Occipital lobe (tissue), 2 donors: ENCODE results near the gene PTCH2. TPM values are rescaled to one million over a fixed set of nuclear protein-coding genes. Genes with fewer than 3 reads are reported as not detected.
"Not testable (repeated sequence)": the region's sequence is repeated elsewhere in the genome, so short reads cannot be mapped to it uniquely, and the experiment has no call there.

Experiments
- DNase-seq: peaks from one replicate; lab custom pipeline; 2025; lab: John Stamatoyannopoulos, UW
- total RNA-seq: library from RNA; depleted of rRNA; stranded (reverse); fragments of >200 nt; gene quantifications from one replicate; pipeline ENCODE4 v1.2.3, GENCODE V29; 2014

The PTCH2 gene
- total RNA-seq, 1 donor from 2014 or later, result 1.4 TPM

DNA sequence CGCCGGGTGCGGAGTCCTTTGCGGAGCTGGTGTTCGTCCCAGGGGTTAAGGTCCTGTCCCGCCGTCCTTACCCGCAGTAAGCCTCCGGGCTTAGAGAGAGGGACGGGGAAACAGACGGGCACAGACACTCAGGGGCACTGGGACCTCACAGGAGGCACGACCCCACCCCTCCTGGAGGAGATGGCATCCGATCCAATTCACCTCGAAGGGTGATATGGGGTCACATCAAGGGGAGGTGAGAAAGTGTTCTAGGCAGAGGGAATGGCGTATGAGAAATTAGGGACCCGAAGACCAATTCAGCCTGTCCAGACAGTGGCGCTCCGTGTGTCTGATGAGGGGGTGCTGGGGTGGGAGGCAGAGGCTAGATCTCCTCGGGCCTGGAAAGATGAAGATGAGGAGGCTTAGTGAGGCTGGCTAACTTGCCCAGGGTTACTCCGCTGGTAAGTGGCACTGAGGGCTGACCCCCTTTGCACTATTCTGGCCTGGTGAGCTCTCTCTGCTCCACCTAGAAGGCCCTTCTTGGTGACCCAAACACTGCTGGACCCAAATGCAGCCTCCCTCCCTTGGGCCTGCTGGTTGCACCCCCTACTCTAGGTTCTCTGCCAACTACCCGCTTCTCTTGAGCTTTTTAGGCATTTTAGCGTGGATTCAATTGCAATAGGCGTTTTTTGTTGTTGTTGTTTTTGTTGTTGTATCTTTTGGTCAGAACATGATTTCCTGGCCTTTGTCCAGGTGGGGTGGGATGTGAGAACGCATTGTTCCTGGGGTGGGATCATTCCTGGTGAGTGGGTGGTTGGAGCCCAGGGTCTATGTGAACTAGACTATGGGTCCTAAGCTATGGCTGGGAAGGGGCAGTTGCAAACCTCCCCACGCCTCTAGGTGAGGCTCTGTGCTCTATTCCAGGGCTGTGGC is 22.5 kb downstream of the PTCH2 start:
- no peak for DNase-seq

DNA sequence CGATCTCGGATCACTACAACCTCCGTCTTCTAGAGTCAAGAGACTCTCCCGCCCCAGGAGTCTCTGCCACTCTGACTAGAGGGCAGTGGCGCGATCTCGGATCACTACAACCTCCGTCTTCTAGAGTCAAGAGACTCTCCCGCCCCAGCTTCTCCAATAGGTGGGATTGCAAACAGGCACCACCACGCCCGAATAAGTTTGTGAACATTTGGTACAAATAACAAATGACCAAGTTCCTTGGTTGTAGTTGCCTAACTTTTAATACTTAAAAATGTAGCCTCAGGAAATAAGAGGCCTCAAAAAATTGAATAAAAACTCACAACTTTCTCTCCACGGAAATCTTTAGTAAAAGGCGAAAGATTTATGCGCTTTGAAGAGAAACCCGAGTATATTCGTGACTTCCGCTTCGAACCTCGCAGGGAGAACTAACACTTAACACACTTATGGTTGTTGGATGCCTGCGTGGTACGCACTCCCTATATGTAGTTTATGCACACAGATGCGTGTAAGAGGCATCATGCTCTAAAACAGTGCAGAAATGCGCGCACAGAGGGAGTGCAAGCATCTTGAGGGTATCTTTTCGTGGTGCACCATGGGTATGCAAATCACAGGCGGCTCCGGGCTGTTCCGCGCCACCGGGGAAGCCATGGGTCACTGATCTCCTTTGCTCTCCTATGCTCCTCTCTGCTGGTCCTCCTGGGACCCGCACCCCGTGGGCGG is 23.3 kb downstream of the PTCH2 start:
- peak; percentile 66 for DNase-seq

DNA sequence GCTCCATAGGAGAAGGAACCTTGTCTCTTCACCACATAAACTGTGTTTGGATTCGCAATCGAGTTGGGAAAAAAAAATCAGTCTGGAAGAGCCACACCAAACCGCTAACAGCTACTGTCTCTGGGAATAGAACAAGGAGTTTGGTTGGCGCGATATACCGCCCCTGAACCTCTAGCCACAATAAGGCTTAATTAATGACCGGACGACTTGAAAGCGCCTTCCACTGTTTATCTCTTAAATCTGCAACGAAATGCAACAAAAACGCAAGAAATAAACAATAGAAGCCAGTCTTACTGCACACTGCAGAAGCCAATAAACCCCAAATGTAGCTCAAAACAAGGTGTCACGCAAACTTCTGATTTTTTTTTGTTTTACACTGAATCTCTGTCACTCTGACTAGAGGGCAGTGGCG is 23.9 kb downstream of the PTCH2 start:
- DNase-seq, result no peak

DNA sequence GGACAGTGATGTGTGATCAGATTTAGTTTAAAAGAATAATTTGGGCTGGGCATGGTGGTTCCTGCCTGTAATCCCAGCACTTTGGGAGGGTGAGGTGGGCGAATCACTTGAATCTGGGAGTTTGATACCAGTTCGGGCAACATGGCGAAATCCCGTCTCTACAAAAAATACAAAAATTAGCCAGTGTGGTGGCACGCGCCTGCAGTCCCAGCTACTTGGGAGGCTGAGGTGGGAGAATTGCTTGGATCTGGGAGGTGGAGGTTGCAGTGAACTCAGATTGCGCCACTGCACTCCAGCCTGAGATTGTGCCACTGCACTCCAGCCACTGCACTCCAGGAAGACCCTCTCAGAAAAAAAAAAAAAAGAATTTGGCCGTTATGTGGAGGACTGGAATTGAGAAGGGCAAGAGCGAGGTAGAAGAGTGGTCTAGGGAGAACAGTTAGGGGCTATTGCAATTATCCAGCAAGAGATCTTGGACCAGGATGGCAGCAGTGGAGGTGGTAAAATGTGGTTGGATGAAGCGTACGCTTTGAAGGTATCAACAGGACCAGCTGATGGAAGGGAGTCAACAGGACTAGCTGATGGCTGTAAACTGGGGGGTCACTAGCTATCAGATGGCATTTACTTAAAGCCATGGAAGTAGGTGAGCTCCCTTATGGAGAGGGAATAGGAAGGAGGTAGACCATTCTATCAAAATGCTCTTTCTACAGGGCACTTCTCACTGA is 25.1 kb downstream of the PTCH2 start:
- DNase-seq, result no peak

GRCh38 chr1:44817307-44817706 is 25.7 kb downstream of the PTCH2 start:
- no peak for DNase-seq

GRCh38 chr1:44815926-44816325 is 27.1 kb downstream of the PTCH2 start:
- not testable (repeated sequence) for DNase-seq

GRCh38 chr1:44812822-44813543 is 30.1 kb downstream of the PTCH2 start:
- no peak for DNase-seq

GRCh38 chr1:44811234-44811633 is 31.8 kb downstream of the PTCH2 start:
- DNase-seq, result no peak

DNA sequence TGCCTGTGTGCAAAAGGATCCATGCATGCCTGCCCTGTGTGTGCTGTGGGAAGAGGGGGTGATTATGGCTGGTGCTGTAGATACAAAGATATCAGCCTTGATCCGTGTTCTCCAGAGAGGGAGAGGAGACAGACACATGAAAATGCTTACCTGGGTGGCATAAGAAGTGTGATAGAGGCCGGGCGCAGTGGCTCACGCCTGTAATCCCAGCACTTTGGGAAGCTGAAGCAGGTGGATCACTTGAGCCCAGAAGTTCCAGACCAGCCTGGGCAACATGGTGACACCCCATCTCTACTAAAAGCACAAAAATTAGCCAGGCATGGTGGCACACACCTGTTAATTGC is 32.3 kb downstream of the PTCH2 start:
- not testable (repeated sequence) for DNase-seq

DNA sequence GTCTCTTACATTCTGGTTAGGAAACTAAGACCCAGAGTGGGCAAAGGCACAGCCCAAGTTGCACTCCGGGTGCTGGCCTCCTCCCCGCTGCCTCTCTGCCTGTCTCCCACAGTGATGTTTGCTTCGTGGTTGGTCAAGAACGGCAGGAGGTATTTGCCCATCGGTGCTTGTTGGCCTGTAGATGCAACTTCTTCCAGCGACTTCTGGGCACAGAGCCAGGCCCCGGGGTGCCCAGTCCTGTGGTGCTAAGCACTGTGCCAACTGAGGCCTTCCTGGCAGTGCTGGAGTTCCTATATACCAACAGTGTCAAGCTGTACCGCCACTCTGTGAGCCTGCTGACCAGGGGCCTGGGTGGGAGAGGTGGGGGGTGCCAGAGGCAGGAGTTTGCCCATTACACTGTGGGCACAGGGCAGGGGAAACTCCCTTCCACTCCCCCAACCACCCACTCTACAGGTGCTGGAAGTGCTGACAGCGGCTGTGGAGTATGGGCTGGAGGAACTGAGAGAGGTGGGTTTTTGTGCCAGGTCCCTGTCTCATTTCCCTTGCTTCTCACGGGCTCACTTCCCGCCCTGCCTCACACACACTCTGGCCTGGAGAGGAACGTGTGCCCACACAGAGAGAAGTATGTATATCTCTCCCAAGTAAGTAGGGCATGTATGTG is 32.8 kb downstream of the PTCH2 start:
- no peak for DNase-seq

DNA sequence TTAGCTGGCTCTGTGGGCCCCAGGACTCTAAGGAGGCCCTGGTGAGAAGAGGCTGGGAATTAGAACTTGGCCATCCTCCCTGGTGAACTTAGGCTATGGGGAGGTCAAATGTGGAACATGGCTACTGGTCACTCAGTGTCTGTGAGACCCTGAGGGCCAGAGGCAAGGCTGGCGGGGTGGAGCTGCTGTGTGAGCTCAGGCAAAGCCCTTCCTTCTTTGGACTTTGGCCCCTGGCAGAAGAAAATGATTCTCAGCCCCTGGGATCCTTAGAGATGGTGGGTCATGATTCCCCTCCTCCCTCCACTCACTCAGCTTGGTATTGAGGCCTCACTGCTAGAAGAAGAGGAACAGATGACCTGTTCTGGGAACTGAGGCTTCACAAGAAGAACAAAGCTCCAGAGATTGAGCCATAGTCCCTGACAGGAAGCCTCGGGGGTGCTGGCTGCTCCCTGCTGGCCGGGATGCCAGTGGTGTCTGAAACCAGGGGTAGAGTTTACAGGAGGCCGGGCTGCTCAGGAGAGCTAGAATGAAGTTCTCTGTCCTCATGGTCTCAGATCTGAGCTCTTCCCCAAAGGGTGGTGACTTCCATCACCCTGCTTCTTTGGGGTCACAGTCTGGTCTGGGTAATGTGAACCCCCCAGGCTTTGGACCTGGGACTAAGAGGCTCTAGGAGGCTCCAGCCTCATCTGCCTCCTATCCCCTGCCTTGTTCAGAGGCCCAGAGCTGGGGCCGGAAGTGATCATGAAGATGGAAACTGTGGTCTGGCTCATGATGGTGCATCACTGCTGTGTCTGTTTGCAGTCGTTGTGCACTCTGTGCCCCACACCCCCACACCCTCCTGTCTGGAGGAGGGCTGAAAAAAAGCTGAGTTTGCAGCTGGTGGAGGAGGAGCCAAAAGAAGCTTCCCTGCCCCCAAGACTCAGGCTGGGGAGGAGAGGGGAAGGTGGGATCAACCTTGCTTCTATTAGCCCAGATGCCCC is 33.8 kb downstream of the PTCH2 start:
- no peak for DNase-seq

DNA sequence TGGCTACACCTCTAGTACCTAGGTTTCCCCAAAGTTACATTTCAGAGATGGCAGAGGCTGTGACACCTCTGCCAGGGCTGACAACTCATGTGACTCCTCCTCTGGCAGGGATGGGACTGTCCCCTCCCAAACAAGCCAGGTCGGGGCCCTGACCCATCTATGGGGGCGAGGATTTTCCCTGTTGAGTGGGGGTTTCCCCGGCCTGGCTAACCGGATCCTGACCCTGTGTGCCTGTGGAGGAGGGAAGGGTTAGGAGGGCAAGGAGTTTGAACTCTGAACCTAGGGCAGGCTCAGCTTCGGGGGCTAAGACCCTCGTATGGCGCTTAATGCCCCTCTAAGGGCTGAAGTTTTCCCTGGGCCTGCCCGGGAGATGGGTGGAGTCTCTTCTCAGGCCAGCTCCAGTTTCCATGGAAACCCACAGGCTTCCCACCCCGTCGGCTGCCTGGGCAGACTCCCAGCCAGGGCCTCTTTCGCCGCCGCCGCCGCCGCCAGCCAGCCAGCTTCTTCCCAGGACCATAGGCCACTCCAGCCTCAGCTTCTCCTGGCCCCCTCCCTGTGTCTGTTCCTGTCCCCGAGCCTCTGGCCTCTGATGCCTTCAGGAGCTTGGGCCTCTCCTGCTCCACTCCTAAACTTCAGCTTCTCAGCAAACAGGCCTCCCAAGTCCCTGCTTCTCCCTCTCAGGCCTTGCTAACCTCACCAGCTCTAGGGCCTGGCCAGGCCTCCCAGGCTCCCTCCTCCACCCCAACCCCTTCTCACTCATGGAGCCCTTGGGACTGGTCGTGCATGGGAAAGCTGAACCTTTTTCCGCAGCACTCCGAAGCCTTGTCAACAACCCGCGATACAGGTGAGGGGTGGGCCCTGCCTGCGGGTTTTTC is 34.8 kb downstream of the PTCH2 start, which contains the start of gene BTBD19:
TSS of gene BTBD19 (plus strand) at position 461 of the 875 bp plus-strand sequence. CDS start at position 759, 298 bp downstream.
- peak; percentile 74 for DNase-seq

DNA sequence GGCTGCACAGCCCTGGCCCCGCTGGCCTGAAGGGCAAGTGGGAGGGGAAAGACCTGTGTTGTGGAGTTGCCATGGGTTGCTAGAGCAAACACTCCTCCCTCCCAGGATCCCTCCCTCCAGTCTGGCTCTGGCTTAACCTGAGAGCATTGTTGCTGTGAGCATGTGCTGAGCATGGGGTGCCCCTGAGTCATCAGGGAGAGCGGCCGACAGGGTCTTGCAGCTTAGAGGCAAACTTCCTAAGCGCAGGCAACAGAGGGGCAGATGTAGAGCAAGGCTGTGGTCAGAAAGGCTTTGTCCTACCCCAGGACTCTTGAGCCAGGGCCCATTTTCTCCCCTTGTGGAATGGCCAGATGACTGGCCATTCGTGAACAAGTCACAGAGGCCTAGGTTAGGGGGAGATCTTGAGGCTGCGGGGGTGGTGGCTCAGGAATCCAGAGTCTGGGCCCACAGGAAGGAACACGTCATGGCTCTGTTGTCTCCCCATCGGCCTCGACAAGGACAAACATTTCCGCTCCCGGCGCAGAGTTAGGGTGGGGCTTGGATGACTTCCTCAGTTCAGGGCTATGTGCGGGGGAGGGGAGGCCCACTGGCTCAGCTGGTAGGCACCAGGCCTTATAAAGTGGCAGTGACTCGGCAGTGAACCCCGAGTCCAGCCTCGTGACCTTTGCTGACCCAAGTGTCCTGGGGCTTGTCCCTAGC is 35.5 kb downstream of the PTCH2 start:
- peak; percentile 47 for DNase-seq

DNA sequence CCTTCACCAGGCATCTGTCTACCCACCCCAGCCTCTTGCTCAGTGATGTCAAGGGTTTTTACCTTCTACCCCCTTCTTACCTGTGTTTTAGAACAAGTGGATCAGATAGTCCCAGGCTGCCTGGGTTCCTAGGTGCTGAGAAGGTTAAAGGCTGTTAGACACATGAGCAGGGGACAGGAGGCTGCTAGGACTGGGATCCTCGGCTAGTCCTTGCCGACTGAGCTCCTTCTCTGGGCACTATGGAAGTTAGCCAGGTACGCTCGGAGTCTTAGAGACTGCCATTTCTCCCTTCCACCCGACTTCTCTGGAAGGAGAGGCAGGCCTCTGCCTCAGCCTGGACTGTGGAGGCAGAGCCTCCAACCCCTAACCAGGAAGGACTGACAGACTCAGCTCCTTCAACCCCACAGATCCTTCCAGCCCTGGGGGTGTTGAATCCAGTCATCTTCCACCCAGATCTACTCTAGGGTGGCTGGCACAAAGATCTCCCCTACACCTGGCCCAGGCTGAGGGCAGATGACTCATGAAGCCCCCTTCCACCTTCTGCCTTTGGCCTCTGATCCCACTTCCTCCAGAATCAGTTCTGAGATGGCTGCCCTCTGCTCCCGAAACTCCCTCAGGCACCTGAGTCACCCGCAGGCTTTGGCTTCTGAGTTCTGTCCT is 36.2 kb downstream of the PTCH2 start, which contains the start of gene DYNLT4:
TSS of gene DYNLT4 (minus strand) at position 648 of the 660 bp plus-strand sequence. CDS start 683 bp downstream, outside the sequence.
- DNase-seq, result no peak

DNA sequence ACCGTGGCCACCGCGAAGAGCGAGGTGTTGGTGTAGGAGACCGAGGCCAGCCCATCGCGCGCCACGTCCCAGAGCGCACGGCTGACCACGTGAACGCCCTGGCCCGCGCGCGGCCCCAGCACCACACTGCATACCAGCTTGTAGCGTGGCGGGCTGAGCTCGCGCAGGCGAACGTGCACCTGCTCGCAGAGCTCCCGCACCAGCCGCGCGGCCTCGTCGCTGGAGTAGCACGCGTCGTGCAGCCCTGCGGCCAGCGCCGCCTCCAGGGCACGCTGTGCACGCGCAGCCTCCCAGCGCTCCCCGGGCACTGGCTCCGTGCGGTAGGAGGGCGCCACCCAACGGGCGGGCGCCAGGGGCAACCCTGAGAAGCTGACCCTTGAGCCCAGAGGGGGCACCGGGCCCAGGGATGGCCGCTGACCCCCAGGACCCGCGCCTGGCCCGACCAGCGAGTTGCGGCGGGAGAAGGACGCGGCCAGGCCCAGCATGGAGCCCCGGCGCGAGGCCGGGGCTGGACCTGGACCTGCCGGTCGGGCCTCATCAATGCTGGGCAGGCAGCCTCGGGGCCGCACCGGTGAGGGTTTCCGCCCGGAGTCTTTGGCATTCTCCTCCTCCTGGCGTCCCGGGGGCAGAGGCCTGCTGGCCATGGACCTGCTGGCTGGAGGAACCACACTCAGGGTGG is 36.9 kb downstream of the PTCH2 start:
- DNase-seq, result no peak

DNA sequence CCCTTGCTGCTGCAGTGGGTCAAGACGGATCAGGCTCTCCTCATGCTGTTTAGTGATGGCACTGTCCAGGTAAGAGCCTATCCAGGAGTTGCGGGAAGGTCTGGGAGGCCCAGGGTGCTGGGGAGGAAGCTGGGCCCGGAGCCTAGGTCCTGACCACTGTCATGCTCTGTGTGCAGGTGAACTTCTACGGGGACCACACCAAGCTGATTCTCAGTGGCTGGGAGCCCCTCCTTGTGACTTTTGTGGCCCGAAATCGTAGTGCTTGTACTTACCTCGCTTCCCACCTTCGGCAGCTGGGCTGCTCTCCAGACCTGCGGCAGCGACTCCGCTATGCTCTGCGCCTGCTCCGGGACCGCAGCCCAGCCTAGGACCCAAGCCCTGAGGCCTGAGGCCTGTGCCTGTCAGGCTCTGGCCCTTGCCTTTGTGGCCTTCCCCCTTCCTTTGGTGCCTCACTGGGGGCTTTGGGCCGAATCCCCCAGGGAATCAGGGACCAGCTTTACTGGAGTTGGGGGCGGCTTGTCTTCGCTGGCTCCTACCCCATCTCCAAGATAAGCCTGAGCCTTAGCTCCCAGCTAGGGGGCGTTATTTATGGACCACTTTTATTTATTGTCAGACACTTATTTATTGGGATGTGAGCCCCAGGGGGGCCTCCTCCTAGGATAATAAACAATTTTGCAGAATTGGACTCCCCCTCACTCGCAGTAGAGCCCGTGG is 37.6 kb downstream of the PTCH2 start:
- DNase-seq, result no peak
